Smooth muscle cell (in vitro differentiated cells): ENCODE data around the gene COG6. TPM values are rescaled to one million over a fixed set of nuclear protein-coding genes. Genes with fewer than 3 reads are reported as not detected.
A peak's percentile ranks its signal among the peaks of the same experiment; 100 is the strongest.

ENCODE experiments used
- DNase-seq: peaks from one replicate; lab custom pipeline; 2025; ENCODE audit not compliant: unreplicated experiment; lab: John Stamatoyannopoulos, UW
- H2AFZ ChIP-seq: fragments of 200-600 bp; sonication (generic); 2 replicates; pipeline ENCODE4 v1.6.0; 2016; ENCODE audit warnings: antibody characterized with exemption, low read depth, mild to moderate bottlenecking
- H3F3A ChIP-seq: fragments of 200-600 bp; sonication (generic); 2 replicates; pipeline ENCODE4 v1.6.0; 2017; ENCODE audit warnings: antibody characterized with exemption, low read depth
- H3K27ac ChIP-seq: fragments of 200-600 bp; sonication (generic); 2 replicates; pipeline ENCODE4 v1.5.1; 2016; ENCODE audit warnings: low read depth, mild to moderate bottlenecking
- H3K27me3 ChIP-seq: fragments of 200-600 bp; sonication (generic); 2 replicates; pipeline ENCODE4 v1.6.1; 2016; ENCODE audit warnings: low read depth, mild to moderate bottlenecking
- H3K36me3 ChIP-seq: fragments of 200-600 bp; sonication (generic); 2 replicates; pipeline ENCODE4 v1.5.1; 2016; ENCODE audit warnings: low read depth
- H3K4me1 ChIP-seq: fragments of 200-600 bp; sonication (generic); 2 replicates; pipeline ENCODE4 v1.5.1; 2016; ENCODE audit warnings: low read depth
- H3K4me2 ChIP-seq: fragments of 200-600 bp; sonication (generic); 2 replicates; pipeline ENCODE4 v1.6.0; 2016; ENCODE audit warnings: mild to moderate bottlenecking
- H3K4me3 ChIP-seq: fragments of 200-600 bp; sonication (generic); 2 replicates; pipeline ENCODE4 v1.5.1; 2016; ENCODE audit warnings: mild to moderate bottlenecking
- H3K79me2 ChIP-seq: fragments of 200-600 bp; sonication (generic); 2 replicates; pipeline ENCODE4 v1.6.0; 2016; ENCODE audit warnings: low read depth, mild to moderate bottlenecking
- H3K9ac ChIP-seq: fragments of 200-600 bp; sonication (generic); 2 replicates; pipeline ENCODE4 v1.6.0; 2016; ENCODE audit warnings: low read depth
- H3K9me3 ChIP-seq: fragments of 200-600 bp; sonication (generic); replicated peaks from 2 replicates; pipeline ENCODE4 v1.5.1; 2016; ENCODE audit warnings: low read depth
- H4K20me1 ChIP-seq: fragments of 200-600 bp; sonication (generic); 2 replicates; pipeline ENCODE4 v1.6.0; 2016; ENCODE audit warnings: low read depth
- WGBS: methylation state at CpG from one replicate; pipeline ENCODE4 v1.1.7; 2016; ENCODE audit warnings: low lambda C conversion rate; 5-methylcytosine and 5-hydroxymethylcytosine counted together
- polyA plus RNA-seq: library from polyadenylated mRNA; unstranded; fragments of >200 nt; fragmentation: Nextera tagmentation; extraction: Ambion mirVana; gene quantifications from 2 replicates; pipeline ENCODE4 v1.2.1, GENCODE V29; 2016
- total RNA-seq: library from RNA; depleted of rRNA; stranded (reverse); fragments of >200 nt; gene quantifications from 2 replicates; pipeline ENCODE4 v1.2.3, GENCODE V29; 2014
- TF ChIP-seq, protein P1 (sequence below): fragments of 200-600 bp; sonication (generic); IDR thresholded peaks from 2 replicates; pipeline ENCODE4 v1.5.1; 2017; ENCODE audit warnings: borderline replicate concordance, mild to moderate bottlenecking, antibody characterized with exemption; ENCODE audit not compliant: insufficient read depth, poor library complexity, severe bottlenecking

Gene COG6
- total RNA-seq (82.9 and 84.8 TPM in 2 replicates), polyA plus RNA-seq (32.5 and 42.9 TPM in 2 replicates)

DNA sequence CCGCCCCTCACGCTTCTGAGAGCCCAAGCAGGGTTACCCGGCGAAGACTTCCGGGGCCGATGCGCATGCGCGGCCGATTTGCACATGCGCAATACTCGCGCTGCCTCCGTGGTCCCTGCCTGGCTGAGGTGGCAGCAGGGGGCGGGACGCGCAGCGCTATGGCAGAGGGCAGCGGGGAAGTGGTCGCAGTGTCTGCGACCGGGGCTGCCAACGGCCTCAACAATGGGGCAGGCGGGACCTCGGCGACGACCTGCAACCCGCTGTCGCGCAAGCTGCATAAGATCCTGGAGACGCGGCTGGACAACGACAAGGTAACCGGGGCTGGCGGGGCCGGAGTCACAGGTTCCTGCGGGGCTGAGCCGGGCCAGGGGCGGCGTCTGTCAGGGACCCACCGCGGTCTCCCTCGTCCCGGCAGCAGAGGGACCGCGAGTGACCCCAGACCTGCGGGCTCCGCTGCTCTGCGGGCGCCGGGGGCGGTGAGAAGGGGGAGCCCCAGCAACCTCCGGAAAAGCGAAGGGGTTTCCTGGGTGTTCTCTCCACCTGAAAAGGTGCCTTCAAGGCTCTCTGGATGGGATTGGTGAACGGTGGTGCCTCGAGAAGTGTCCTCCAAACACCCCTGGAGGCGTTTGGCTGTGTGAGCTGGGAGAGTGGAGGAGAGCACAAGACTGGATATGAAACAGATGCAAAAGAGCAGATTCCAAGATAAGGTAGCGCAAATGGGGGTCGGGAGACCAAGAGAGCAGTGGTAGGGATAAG is at the start of gene COG6:
TSS of gene COG6 (plus strand) at position 94 of the 756 bp plus-strand sequence. CDS start at position 159, 65 bp downstream.
- H3K4me1 ChIP-seq: peaks cover 5% of the 10 kb centered on the region
- peak within 1 kb of the TSS; percentile 90 for H2AFZ ChIP-seq
- H3K9ac ChIP-seq: peak within 1 kb of the TSS; percentile 78
- H3K4me3 ChIP-seq: peak within 1 kb of the TSS; percentile 88
- DNase-seq: peak; percentile 76
- peak within 1 kb of the TSS; percentile 91 for H3K4me2 ChIP-seq
- no peaks in the 10 kb centered on the region for H3K9me3 ChIP-seq
- H3K27ac ChIP-seq: no peak within 1 kb of the TSS
- 2% methylated on average over 58 of the region's 59 CpGs for whole genome bisulfite sequencing
- H4K20me1 ChIP-seq: peaks cover 38% of the 10 kb centered on the region
- H3K27me3 ChIP-seq: no peaks in the 10 kb centered on the region
- no peaks in the 10 kb centered on the region for H3F3A ChIP-seq
- peaks cover 3% of the 10 kb centered on the region for H3K36me3 ChIP-seq
- TF ChIP-seq, protein P1, sequence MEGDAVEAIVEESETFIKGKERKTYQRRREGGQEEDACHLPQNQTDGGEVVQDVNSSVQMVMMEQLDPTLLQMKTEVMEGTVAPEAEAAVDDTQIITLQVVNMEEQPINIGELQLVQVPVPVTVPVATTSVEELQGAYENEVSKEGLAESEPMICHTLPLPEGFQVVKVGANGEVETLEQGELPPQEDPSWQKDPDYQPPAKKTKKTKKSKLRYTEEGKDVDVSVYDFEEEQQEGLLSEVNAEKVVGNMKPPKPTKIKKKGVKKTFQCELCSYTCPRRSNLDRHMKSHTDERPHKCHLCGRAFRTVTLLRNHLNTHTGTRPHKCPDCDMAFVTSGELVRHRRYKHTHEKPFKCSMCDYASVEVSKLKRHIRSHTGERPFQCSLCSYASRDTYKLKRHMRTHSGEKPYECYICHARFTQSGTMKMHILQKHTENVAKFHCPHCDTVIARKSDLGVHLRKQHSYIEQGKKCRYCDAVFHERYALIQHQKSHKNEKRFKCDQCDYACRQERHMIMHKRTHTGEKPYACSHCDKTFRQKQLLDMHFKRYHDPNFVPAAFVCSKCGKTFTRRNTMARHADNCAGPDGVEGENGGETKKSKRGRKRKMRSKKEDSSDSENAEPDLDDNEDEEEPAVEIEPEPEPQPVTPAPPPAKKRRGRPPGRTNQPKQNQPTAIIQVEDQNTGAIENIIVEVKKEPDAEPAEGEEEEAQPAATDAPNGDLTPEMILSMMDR: no peak
- peaks cover 43% of the 10 kb centered on the region for H3K79me2 ChIP-seq

DNA sequence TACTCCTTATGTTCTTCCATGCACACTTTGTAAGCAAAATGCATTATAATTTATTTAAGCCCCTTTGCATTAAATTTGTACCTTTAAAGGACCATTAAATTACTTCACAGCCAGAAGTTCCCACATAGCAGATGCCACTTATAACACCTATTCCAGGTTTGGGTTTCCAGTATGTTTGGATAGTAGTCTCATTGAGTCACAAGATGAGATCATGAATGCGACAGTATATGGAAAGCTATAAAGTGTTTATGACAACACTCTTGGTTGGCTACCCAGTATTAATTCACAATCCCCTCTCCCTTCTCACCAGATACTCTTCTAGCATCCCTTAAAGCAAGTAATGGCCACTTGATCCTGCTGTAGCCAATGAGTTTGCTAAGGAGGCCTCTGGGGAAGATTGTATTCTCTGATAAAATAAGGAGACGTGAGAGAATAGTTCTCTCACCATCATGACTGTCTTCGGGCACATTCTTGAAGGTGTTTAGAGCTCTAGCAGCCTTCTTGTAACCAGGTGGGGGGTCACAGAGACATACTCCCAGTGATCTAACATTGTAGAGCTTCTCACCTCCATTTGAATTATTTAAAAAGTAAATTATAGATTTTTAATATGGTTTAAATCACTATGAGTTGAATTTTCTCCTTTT is 49.7 kb upstream of the COG6 start:
- Histone ChIP-seq H3K4me2 (no peak overlapping the region), H3K4me1 (peaks cover 12% of the 10 kb centered on the region), H3K4me3 (no peak overlapping the region), H3K27me3 (no peaks in the 10 kb centered on the region), H3K79me2 (peaks cover 11% of the 10 kb centered on the region), H3K27ac (no peak overlapping the region), H3K36me3 (no peaks in the 10 kb centered on the region), H3K9ac (no peak overlapping the region), H3K9me3 (no peaks in the 10 kb centered on the region), H2AFZ (no peak overlapping the region), H4K20me1 (no peaks in the 10 kb centered on the region), H3F3A (peaks cover 7% of the 10 kb centered on the region)
- 67% methylated on average over 3 of the region's 3 CpGs for WGBS
- TF ChIP-seq, protein P1: no peak
- no peak for DNase-seq

DNA sequence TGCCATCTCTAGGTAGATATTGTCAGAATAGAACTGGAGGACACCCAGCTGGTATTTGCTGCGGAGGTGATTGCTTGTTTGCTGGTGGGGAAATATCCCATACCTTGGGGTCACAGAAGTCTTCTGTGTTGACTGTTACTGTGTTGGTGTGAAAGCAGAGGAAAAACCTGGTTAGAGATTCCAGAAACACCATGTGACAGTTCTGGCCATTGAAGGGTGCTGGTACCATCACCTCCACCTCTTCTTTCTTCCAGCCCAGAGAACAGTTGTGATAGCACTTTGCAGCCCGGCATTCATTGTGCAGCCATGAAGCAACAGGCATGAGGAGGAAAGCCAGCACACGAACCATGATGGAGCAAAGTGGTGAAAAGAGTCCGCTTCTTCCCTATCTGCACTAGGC is 47.6 kb upstream of the COG6 start:
- no peaks in the 10 kb centered on the region for H3K27me3 ChIP-seq
- no peaks in the 10 kb centered on the region for H3K36me3 ChIP-seq
- WGBS: 90% methylated on average over 4 of the region's 4 CpGs
- TF ChIP-seq, protein P1: no peak
- no peaks in the 10 kb centered on the region for H3K79me2 ChIP-seq
- DNase-seq: no peak
- peaks cover 4% of the 10 kb centered on the region for H3K4me1 ChIP-seq
- H3K4me2 ChIP-seq: no peak overlapping the region
- no peak overlapping the region for H3K9ac ChIP-seq
- H3K27ac ChIP-seq: no peak overlapping the region
- H2AFZ ChIP-seq: no peak overlapping the region
- no peaks in the 10 kb centered on the region for H4K20me1 ChIP-seq
- no peaks in the 10 kb centered on the region for H3K9me3 ChIP-seq
- no peak overlapping the region for H3K4me3 ChIP-seq
- peaks cover 7% of the 10 kb centered on the region for H3F3A ChIP-seq
